Measurements from ENCODE around the gene ATP10A. TPM values are rescaled to one million over a fixed set of nuclear protein-coding genes. Genes with fewer than 3 reads are reported as not detected.

ATP10A gene
- polyA plus RNA-seq, 3 donors = 0.71 to 3.9 (median 0.92) TPM

DNA sequence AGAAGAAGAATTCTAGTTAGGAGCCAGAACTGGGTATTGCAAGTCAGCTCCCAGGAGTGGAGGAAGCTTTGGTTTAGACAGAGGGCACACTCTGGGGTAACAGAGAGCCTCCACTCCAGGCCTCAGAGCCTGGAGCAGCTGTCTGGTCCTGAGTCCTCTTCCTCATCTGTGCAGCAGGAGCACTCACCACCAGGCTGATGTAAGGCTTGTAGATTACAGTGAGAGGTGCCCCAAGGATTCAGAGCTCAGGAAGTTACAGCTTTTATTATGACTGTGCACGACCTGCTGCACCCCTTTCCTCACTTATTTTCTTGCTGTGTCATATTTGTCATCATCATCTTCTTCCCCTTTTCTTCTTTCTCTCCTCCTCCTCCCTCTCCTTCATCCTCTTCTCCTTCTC is 210.4 kb downstream of the ATP10A start:
- intact Hi-C loops (cut with micrococcal nuclease) = no loop called here
- Mint-ChIP-seq H3K27me3 (ENCODE audit: low read depth in 3 of 3) (peaks cover 0 to 5% (median 2%) of the 10 kb centered on the region in 3 donors), H3K36me3 (no peaks in the 10 kb centered on the region), H3K27ac (no peak overlapping the region), H3K4me3 (no peak overlapping the region), H3K4me1 (peaks cover 9% of the 10 kb centered on the region), H3K9me3 (peaks cover 5 to 14% (median 7%) of the 10 kb centered on the region in 7 donors)
- Histone ChIP-seq H3K27ac (ENCODE audit: low read depth in 1 of 2, low read length in 2 of 2) (no peak overlapping the region), H3K9ac (ENCODE audit: insufficient read depth, low read length, poor library complexity, severe bottlenecking) (no peak overlapping the region), H3K79me2 (ENCODE audit: insufficient read depth, low read length) (no peaks in the 10 kb centered on the region), H3K4me3 (replicated peaks in 1 of 3; ENCODE audit: low read depth in 2 of 3, low read length in 3 of 3) (no peak overlapping the region), H2AFZ (ENCODE audit: insufficient read depth, low read depth, low read length, poor library complexity, severe bottlenecking) (no peak overlapping the region), H3K4me1 (ENCODE audit: control insufficient read depth in 1 of 2, insufficient read depth in 2 of 2, low read length in 2 of 2) (no peaks in the 10 kb centered on the region), H3K9me3 (replicated peaks in 1 of 2; ENCODE audit: control insufficient read depth in 1 of 2, insufficient read depth in 1 of 2, low read length in 2 of 2) (peaks cover under 1 to 10% of the 10 kb centered on the region in 2 donors), H4K20me1 (ENCODE audit: insufficient read depth, low read length) (no peaks in the 10 kb centered on the region), H3K27me3 (ENCODE audit: control insufficient read depth in 2 of 2, insufficient read depth in 2 of 2, low read length in 2 of 2) (no peaks in the 10 kb centered on the region), H3K36me3 (replicated peaks in 1 of 2; ENCODE audit: control insufficient read depth in 1 of 2, insufficient read depth in 2 of 2, low read length in 2 of 2) (no peaks in the 10 kb centered on the region), H3K4me2 (replicated peaks; ENCODE audit: extremely low read depth, low read length, poor library complexity, severe bottlenecking) (no peak overlapping the region)
- TF ChIP-seq, protein P1, sequence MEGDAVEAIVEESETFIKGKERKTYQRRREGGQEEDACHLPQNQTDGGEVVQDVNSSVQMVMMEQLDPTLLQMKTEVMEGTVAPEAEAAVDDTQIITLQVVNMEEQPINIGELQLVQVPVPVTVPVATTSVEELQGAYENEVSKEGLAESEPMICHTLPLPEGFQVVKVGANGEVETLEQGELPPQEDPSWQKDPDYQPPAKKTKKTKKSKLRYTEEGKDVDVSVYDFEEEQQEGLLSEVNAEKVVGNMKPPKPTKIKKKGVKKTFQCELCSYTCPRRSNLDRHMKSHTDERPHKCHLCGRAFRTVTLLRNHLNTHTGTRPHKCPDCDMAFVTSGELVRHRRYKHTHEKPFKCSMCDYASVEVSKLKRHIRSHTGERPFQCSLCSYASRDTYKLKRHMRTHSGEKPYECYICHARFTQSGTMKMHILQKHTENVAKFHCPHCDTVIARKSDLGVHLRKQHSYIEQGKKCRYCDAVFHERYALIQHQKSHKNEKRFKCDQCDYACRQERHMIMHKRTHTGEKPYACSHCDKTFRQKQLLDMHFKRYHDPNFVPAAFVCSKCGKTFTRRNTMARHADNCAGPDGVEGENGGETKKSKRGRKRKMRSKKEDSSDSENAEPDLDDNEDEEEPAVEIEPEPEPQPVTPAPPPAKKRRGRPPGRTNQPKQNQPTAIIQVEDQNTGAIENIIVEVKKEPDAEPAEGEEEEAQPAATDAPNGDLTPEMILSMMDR (IDR thresholded peaks at IDR 0.05) = no peak
- WGBS (ENCODE audit: insufficient coverage) = no CpG with 5 or more reads among the region's 1 CpG
- DNase-seq = no peak

DNA sequence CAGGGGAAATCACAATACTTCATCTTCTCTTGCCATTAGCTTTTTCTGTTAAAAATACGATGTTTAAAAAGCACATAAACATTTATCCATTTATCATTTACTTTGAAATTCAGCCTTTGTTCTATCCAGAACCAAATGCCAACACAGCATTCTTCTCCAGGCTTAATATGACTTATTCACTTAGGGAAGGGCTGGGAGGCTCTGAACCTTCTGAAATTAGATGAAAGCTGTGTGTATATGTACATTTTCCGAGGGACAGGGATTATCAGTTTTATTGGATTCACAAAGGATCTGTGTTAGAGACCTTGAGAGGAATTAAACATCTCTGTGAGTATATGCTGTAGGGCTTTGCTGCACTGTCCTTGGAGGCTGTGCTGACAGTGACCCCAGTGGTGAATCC is 213.7 kb downstream of the ATP10A start:
- H3K4me1 Mint-ChIP-seq = peaks cover 9% of the 10 kb centered on the region
- Histone ChIP-seq H3K9me3 (replicated peaks in 1 of 2; ENCODE audit: control insufficient read depth in 1 of 2, insufficient read depth in 1 of 2, low read length in 2 of 2) (no peaks in the 10 kb centered on the region), H3K4me1 (ENCODE audit: control insufficient read depth in 1 of 2, insufficient read depth in 2 of 2, low read length in 2 of 2) (no peaks in the 10 kb centered on the region), H3K4me3 (replicated peaks in 1 of 3; ENCODE audit: low read depth in 2 of 3, low read length in 3 of 3) (no peak overlapping the region), H4K20me1 (ENCODE audit: insufficient read depth, low read length) (no peaks in the 10 kb centered on the region), H3K36me3 (replicated peaks in 1 of 2; ENCODE audit: control insufficient read depth in 1 of 2, insufficient read depth in 2 of 2, low read length in 2 of 2) (no peaks in the 10 kb centered on the region), H3K79me2 (ENCODE audit: insufficient read depth, low read length) (no peaks in the 10 kb centered on the region), H3K27ac (ENCODE audit: low read depth in 1 of 2, low read length in 2 of 2) (no peak overlapping the region), H2AFZ (ENCODE audit: insufficient read depth, low read depth, low read length, poor library complexity, severe bottlenecking) (no peak overlapping the region), H3K9ac (ENCODE audit: insufficient read depth, low read length, poor library complexity, severe bottlenecking) (no peak overlapping the region), H3K27me3 (ENCODE audit: control insufficient read depth in 2 of 2, insufficient read depth in 2 of 2, low read length in 2 of 2) (no peaks in the 10 kb centered on the region), H3K4me2 (replicated peaks; ENCODE audit: extremely low read depth, low read length, poor library complexity, severe bottlenecking) (no peak overlapping the region)
- H3K27me3 Mint-ChIP-seq (ENCODE audit: low read depth in 3 of 3) = peaks cover 0 to 12% (median 1%) of the 10 kb centered on the region in 3 donors
- intact Hi-C loops (cut with micrococcal nuclease) = no loop called here
- no peak for DNase-seq
- 64% methylated on average over 1 of the region's 2 CpGs for WGBS (ENCODE audit: insufficient coverage)
- TF ChIP-seq, protein P1 (IDR thresholded peaks at IDR 0.05) = no peak
- H3K36me3 Mint-ChIP-seq = no peaks in the 10 kb centered on the region
- no peak overlapping the region for H3K27ac Mint-ChIP-seq
- no peak overlapping the region for H3K4me3 Mint-ChIP-seq
- H3K9me3 Mint-ChIP-seq = peaks cover 0 to 12% (median 4%) of the 10 kb centered on the region in 7 donors

Data from CD14-positive monocyte (primary cell).